Large intestine (tissue), 3 donors: ENCODE results near the gene GFI1B. TPM values are rescaled to one million over a fixed set of nuclear protein-coding genes. Genes with fewer than 3 reads are reported as not detected.
A peak's percentile ranks its signal among the peaks of the same experiment; 100 is the strongest.
"Not testable (repeated sequence)": the region's sequence is repeated elsewhere in the genome, so short reads cannot be mapped to it uniquely, and the experiment has no call there.

Source experiments
- DNase-seq, 2 donors: peaks; one replicate each; pipeline versions ENCODE4 v3.0.0 to v3.0.0-alpha.2; 2013
- H3K27ac ChIP-seq: one replicate; pipeline ENCODE4 v1.5.1; 2013; ENCODE audit warnings: low read length
- H3K27me3 ChIP-seq: 2 replicates; pipeline ENCODE4 v1.6.1; 2013; ENCODE audit warnings: low read length; ENCODE audit not compliant: control insufficient read depth, insufficient read depth
- H3K36me3 ChIP-seq: 2 replicates; pipeline ENCODE4 v1.6.1; 2013; ENCODE audit warnings: low read length; ENCODE audit not compliant: control insufficient read depth, insufficient read depth
- H3K4me1 ChIP-seq: one replicate; pipeline ENCODE4 v1.6.1; 2013; ENCODE audit warnings: low read length; ENCODE audit not compliant: control insufficient read depth, insufficient read depth
- H3K4me3 ChIP-seq: one replicate; pipeline ENCODE4 v1.5.1; 2013; ENCODE audit warnings: low read length
- H3K9me3 ChIP-seq: one replicate; pipeline ENCODE4 v1.6.1; 2013; ENCODE audit warnings: mild to moderate bottlenecking, low read depth, low read length, moderate library complexity; ENCODE audit not compliant: control insufficient read depth
- WGBS: methylation state at CpG from one replicate; pipeline ENCODE4 v1.1.5; 2013; ENCODE audit warnings: low lambda C conversion rate; ENCODE audit not compliant: insufficient coverage; 5-methylcytosine and 5-hydroxymethylcytosine counted together
- polyA plus RNA-seq: library from polyadenylated mRNA; unstranded; fragments of 120-200 nt; gene quantifications from one replicate; pipeline ENCODE4 v1.2.1, GENCODE V29; 2013

The GFI1B gene
- polyA plus RNA-seq, 1 donor: 6.2 TPM

DNA sequence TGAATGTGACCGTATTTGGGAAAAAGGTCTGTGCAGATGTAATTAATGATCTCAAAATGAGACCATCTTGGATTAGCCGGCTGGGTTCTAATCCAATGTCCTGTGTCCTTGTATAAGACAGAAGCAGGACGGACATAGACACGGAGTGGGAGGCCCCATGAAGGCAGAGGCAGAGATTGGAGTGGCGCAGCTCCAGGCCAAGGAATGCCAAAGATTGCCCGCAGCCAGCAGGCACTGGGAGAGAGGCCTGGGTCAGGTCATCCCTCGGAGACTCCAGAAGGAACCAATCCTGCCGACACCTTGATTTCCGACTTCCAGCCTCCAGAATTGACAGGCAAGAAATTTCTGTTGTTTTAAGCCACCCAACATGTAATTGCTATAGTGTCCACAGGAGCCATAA lies 13.0 kb upstream of the GFI1B start:
- no peak overlapping the region for H3K27ac ChIP-seq
- no CpG with 5 or more reads among the region's 9 CpGs for WGBS
- DNase-seq: no peak
- H3K4me1 ChIP-seq: peaks cover 7% of the 10 kb centered on the region
- no peaks in the 10 kb centered on the region for H3K9me3 ChIP-seq
- no peaks in the 10 kb centered on the region for H3K27me3 ChIP-seq
- no peak overlapping the region for H3K4me3 ChIP-seq
- no peaks in the 10 kb centered on the region for H3K36me3 ChIP-seq

GRCh38 chr9:132967908-132968307 lies 10.6 kb upstream of the GFI1B start:
- H3K4me1 ChIP-seq: peaks cover 16% of the 10 kb centered on the region
- H3K27ac ChIP-seq, H3K36me3 ChIP-seq, H3K27me3 ChIP-seq, H3K4me3 ChIP-seq, DNase-seq, H3K9me3 ChIP-seq: not testable (repeated sequence)
- WGBS: no CpG with 5 or more reads among the region's 3 CpGs

DNA sequence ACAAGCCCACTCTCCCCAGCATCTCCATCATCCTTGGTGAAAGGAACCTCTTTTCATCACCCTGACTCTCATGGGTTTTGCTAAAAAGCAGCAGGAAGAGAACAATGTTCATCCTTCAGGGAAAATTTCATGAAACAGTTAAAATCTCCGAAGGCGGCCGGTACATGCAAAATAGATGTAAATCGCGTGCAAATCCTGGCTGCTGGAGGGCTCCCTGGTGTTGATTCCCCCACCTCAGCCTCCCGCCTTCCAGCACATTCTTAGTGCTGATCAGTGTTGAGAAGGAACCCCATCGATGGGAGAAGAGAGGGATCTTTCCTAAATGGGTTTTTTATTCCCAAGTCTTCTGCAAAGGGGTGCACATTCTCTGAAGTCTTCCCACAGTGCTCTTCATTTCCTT lies 8.7 kb upstream of the GFI1B start:
- no CpG with 5 or more reads among the region's 7 CpGs for WGBS
- DNase-seq: no peak
- Histone ChIP-seq H3K4me3 (no peak overlapping the region), H3K4me1 (peaks cover 16% of the 10 kb centered on the region), H3K36me3 (no peaks in the 10 kb centered on the region), H3K27me3 (no peaks in the 10 kb centered on the region), H3K27ac (no peak overlapping the region), H3K9me3 (no peaks in the 10 kb centered on the region)

DNA sequence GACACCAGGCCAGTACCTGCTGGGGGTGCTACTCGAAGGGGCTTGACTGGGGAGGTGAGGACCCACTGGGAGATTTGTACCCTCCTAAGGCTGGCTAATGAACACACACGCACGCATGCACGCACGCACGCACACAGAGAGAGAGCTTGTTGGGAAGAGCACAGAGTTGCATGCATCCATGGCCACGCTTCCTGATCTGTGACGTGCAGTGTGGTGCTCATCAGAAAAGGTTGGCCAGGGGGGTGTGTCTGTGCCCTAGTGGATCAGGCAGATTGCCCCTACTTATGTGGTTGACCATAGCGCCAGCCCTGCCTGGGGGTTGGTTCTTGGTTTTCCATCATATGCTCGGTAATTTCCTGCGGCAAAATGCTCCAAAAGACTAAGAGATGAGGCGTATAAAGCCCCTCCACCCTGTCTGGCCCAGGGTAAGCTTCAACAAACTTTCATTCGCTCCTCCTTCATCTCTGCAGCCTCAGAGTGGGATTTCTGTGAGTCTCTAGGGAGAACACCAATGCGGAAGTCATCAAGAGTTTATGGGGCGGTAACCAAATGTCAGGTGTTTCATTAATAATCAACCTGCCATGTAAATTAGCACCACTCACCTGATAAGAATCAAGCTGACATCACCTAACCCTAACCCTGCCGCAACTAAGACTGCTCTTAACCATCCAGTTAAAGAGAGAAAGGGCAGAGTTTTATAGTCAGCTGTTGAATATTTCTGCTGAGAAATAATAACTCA lies 8.0 kb upstream of the GFI1B start:
- Histone ChIP-seq H3K27ac (peak overlapping the region; percentile 80), H3K27me3 (no peaks in the 10 kb centered on the region), H3K9me3 (no peaks in the 10 kb centered on the region), H3K4me1 (peaks cover 16% of the 10 kb centered on the region), H3K4me3 (no peak overlapping the region), H3K36me3 (no peaks in the 10 kb centered on the region)
- WGBS: 90% methylated on average over 2 of the region's 16 CpGs
- peak; percentile 53 to 78 for DNase-seq

GRCh38 chr9:132973166-132973565 lies 5.3 kb upstream of the GFI1B start:
- DNase-seq: no peak
- Histone ChIP-seq H3K27me3 (no peaks in the 10 kb centered on the region), H3K36me3 (no peaks in the 10 kb centered on the region), H3K4me1 (peaks cover 33% of the 10 kb centered on the region), H3K27ac (no peak overlapping the region), H3K9me3 (no peaks in the 10 kb centered on the region), H3K4me3 (no peak overlapping the region)
- WGBS: no CpG with 5 or more reads among the region's 18 CpGs

DNA sequence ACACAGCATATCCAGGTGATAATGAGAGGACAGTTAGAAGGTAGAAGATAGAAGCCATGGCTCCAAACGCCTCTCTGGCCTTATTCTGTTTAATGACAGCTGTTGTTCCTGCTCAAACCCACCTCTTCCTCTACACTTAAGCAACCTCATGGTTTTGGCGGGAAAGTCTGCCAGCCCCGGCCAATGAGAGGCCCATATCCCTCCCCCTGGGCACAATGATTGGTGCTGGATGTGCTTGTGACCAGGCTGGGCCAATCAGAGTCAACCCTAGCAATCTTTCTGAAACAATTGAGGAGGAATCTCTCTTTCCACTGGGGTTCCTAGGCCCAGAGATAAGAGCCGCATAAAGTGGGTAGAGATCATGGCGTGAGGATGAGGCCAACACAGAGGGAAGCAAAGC lies 4.8 kb upstream of the GFI1B start:
- Histone ChIP-seq H3K4me3 (no peak overlapping the region), H3K9me3 (no peaks in the 10 kb centered on the region), H3K27me3 (peaks cover 4% of the 10 kb centered on the region), H3K4me1 (peaks cover 37% of the 10 kb centered on the region), H3K36me3 (no peaks in the 10 kb centered on the region), H3K27ac (no peak overlapping the region)
- WGBS: no CpG with 5 or more reads among the region's 5 CpGs
- no peak for DNase-seq

DNA sequence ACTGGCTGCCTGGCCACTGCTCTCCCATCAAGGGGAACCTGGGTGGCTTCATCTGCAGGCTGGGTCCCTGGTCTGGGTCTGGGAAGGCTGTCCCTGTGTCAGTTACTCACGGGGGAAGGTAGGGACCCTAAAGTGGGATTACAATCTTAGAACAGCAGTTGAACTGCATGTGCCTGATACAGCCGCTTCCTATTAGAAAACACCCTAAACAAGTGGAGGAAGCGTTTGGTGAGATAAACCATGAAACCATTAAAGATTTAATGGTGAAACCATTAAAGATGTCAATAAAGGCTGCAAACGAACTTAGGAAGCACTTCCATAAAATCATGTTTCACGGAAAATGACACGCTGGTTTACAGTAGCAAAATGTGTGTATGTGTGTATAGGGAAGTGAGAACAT lies 2.5 kb upstream of the GFI1B start:
- H3K27me3 ChIP-seq: peaks cover 9% of the 10 kb centered on the region
- no peaks in the 10 kb centered on the region for H3K36me3 ChIP-seq
- no peak for DNase-seq
- no peaks in the 10 kb centered on the region for H3K9me3 ChIP-seq
- no peak overlapping the region for H3K27ac ChIP-seq
- 79% methylated on average over 3 of the region's 6 CpGs for WGBS
- peaks cover 32% of the 10 kb centered on the region for H3K4me1 ChIP-seq
- no peak overlapping the region for H3K4me3 ChIP-seq

GRCh38 chr9:132976571-132976970 lies 1.9 kb upstream of the GFI1B start:
- no CpG with 5 or more reads among the region's 3 CpGs for WGBS
- DNase-seq: no peak
- Histone ChIP-seq H3K4me3 (no peak overlapping the region), H3K9me3 (no peaks in the 10 kb centered on the region), H3K27me3 (peaks cover 9% of the 10 kb centered on the region), H3K4me1 (peaks cover 27% of the 10 kb centered on the region), H3K36me3 (no peaks in the 10 kb centered on the region), H3K27ac (no peak overlapping the region)

DNA sequence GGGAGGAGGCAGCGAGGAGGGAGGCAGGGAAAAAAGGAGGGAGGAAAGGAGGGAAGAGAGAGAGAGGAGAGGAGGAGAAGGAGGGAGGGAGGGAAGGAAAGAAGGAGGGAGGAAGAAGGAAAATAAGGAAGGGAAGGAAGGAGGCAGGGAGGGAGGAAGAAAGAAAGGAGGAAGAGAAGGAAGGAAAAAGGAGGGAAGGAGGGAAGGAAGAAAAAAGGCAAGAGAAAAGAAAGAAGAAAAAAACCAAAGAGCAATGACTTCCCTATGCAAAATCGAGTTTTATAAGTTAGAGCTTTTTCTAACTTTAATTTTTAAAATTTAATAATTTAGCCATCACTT lies 413 bp upstream of the GFI1B start:
- no peak for DNase-seq
- no peaks in the 10 kb centered on the region for H3K36me3 ChIP-seq
- H3K4me3 ChIP-seq: no peak overlapping the region
- peaks cover 36% of the 10 kb centered on the region for H3K4me1 ChIP-seq
- H3K27ac ChIP-seq: no peak overlapping the region
- no peaks in the 10 kb centered on the region for H3K9me3 ChIP-seq
- WGBS: 10% methylated on average over 2 of the region's 2 CpGs
- H3K27me3 ChIP-seq: peaks cover 9% of the 10 kb centered on the region

GRCh38 chr9:132980157-132980556 lies 1.7 kb downstream of the GFI1B start:
- no peaks in the 10 kb centered on the region for H3K9me3 ChIP-seq
- no peak overlapping the region for H3K27ac ChIP-seq
- no peak overlapping the region for H3K4me3 ChIP-seq
- peaks cover 9% of the 10 kb centered on the region for H3K27me3 ChIP-seq
- WGBS: no CpG with 5 or more reads among the region's 5 CpGs
- no peaks in the 10 kb centered on the region for H3K36me3 ChIP-seq
- no peak for DNase-seq
- H3K4me1 ChIP-seq: peaks cover 44% of the 10 kb centered on the region

DNA sequence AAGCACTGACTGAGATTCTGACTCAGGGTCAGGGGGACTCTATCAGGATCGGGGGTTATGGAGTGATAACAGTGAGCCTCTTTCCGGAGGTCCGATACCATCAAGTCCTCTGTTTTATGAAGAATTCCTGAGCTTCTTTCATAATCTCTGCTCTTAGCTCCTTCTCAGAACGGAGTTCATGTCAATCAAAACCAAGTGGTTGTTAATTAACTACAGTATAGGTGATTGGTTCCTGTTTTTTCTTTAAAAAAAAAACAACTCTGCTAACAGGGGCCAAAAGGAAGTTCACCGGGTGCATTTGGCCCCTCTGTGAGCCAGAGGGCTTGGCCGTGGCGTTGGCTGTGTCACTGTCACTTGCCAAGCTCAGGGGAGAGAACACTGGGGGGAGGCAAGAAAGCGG lies 4.0 kb downstream of the GFI1B start:
- H3K4me1 ChIP-seq: peaks cover 56% of the 10 kb centered on the region
- peaks cover 9% of the 10 kb centered on the region for H3K27me3 ChIP-seq
- no CpG with 5 or more reads among the region's 8 CpGs for WGBS
- peak in 1 of 2 donors; percentile 74 for DNase-seq
- H3K9me3 ChIP-seq: no peaks in the 10 kb centered on the region
- no peak overlapping the region for H3K4me3 ChIP-seq
- peak overlapping the region; percentile 82 for H3K27ac ChIP-seq
- no peaks in the 10 kb centered on the region for H3K36me3 ChIP-seq
